Activated naive CD4-positive, alpha-beta T cell treated with anti-CD3 and anti-CD28 coated beads, Interleukin-2, amount 50 U/mL, for 72 hours (primary cell): Measurements from ENCODE around the gene ANGPTL4. TPM values are rescaled to one million over a fixed set of nuclear protein-coding genes. Genes with fewer than 3 reads are reported as not detected.
"Not testable (repeated sequence)": the region's sequence is repeated elsewhere in the genome, so short reads cannot be mapped to it uniquely, and the experiment has no call there.

Experiments used
- ATAC-seq, 2 donors: fragments of 150-1000 bp; cut with Tn5 transposase; 2 replicates each; pipeline ENCODE4 v1.10.0; 2021; ENCODE audit warnings: mild to moderate bottlenecking in 2 of 2, moderate library complexity in 2 of 2
- DNase-seq, 2 donors: peaks; one replicate each; pipeline ENCODE4 v3.0.0; 2021 to 2022; ENCODE audit warnings: low spot score in 2 of 2
- H3K27ac Mint-ChIP-seq, 2 donors: one replicate each; pipeline ENCODE4 v1.8.0; 2022; ENCODE audit warnings: mild to moderate bottlenecking in 2 of 2, mixed read lengths in 2 of 2
- H3K36me3 Mint-ChIP-seq, 2 donors: one replicate each; pipeline ENCODE4 v1.8.0; 2022; ENCODE audit warnings: mixed read lengths in 2 of 2
- H3K9me3 Mint-ChIP-seq, 2 donors: one replicate each; pipeline ENCODE4 v1.8.0; 2022; ENCODE audit warnings: mixed read lengths in 2 of 2
- total RNA-seq, 2 donors: library from RNA; stranded (reverse); gene quantifications; one replicate each; pipeline ENCODE4 v1.2.3, GENCODE V29; 2022

ANGPTL4 gene
- total RNA-seq, 2 donors from 2014 or later, result 9.5 TPM; not detected in 1

GRCh38 chr19:8349629-8350372 lies 14.2 kb upstream of the ANGPTL4 start:
- H3K36me3 Mint-ChIP-seq, H3K9me3 Mint-ChIP-seq, ATAC-seq, DNase-seq, H3K27ac Mint-ChIP-seq: not testable (repeated sequence)

GRCh38 chr19:8352134-8352827 lies 11.7 kb upstream of the ANGPTL4 start:
- DNase-seq (no peak), ATAC-seq (no peak)
- Mint-ChIP-seq H3K27ac (no peak overlapping the region), H3K9me3 (no peaks in the 10 kb centered on the region), H3K36me3 (no peaks in the 10 kb centered on the region)

GRCh38 chr19:8352845-8353244 lies 11.1 kb upstream of the ANGPTL4 start:
- DNase-seq, ATAC-seq: not testable (repeated sequence)

GRCh38 chr19:8355631-8356402 lies 8.1 kb upstream of the ANGPTL4 start:
- H3K9me3 Mint-ChIP-seq, result no peaks in the 10 kb centered on the region
- peak in 1 of 2 donors; percentile 98 for ATAC-seq

More at GRCh38 chr19:8352845-8353244, 11.1 kb upstream of the ANGPTL4 start:
- H3K27ac Mint-ChIP-seq, H3K9me3 Mint-ChIP-seq, H3K36me3 Mint-ChIP-seq: not testable (repeated sequence)

GRCh38 chr19:8357007-8357521 lies 6.9 kb upstream of the ANGPTL4 start:
- Mint-ChIP-seq H3K9me3 (no peaks in the 10 kb centered on the region), H3K27ac (no peak overlapping the region), H3K36me3 (no peaks in the 10 kb centered on the region)
- ATAC-seq (no peak), DNase-seq (no peak)

More at GRCh38 chr19:8355631-8356402, 8.1 kb upstream of the ANGPTL4 start:
- Mint-ChIP-seq H3K36me3 (no peaks in the 10 kb centered on the region), H3K27ac (peak overlapping the region in 1 of 2 donors; percentile 4)
- DNase-seq, result peak in 1 of 2 donors; percentile 64

- H3K36me3 Mint-ChIP-seq, result no peaks in the 10 kb centered on the region
- no peak for ATAC-seq
- H3K27ac Mint-ChIP-seq, result peak overlapping the region in 1 of 2 donors; percentile 46
- no peaks in the 10 kb centered on the region for H3K9me3 Mint-ChIP-seq
- no peak for DNase-seq
Observed at GRCh38 chr19:8358948-8359347, 5.0 kb upstream of the ANGPTL4 start.

GRCh38 chr19:8360196-8360595 lies 3.8 kb upstream of the ANGPTL4 start:
- no peaks in the 10 kb centered on the region for H3K36me3 Mint-ChIP-seq
- no peak overlapping the region for H3K27ac Mint-ChIP-seq
- H3K9me3 Mint-ChIP-seq, result no peaks in the 10 kb centered on the region
- no peak for ATAC-seq
- no peak for DNase-seq

GRCh38 chr19:8361921-8362793 lies 1.8 kb upstream of the ANGPTL4 start:
- no peaks in the 10 kb centered on the region for H3K9me3 Mint-ChIP-seq
- ATAC-seq (peak; percentile 37 to 76), DNase-seq (no peak)
- H3K27ac Mint-ChIP-seq, result no peak overlapping the region
- no peaks in the 10 kb centered on the region for H3K36me3 Mint-ChIP-seq

- H3K36me3 Mint-ChIP-seq, result no peaks in the 10 kb centered on the region
- no peak overlapping the region for H3K27ac Mint-ChIP-seq
- ATAC-seq (no peak), DNase-seq (no peak)
- no peaks in the 10 kb centered on the region for H3K9me3 Mint-ChIP-seq
Observed at GRCh38 chr19:8366121-8366581, 2.2 kb downstream of the ANGPTL4 start.

- H3K27ac Mint-ChIP-seq, result no peak overlapping the region
- H3K9me3 Mint-ChIP-seq, result no peaks in the 10 kb centered on the region
Observed at GRCh38 chr19:8366961-8367326, 3.0 kb downstream of the ANGPTL4 start.

GRCh38 chr19:8367327-8368001 lies 3.5 kb downstream of the ANGPTL4 start:
- no peak for ATAC-seq
- no peak for DNase-seq
- Mint-ChIP-seq H3K36me3 (no peaks in the 10 kb centered on the region), H3K27ac (no peak overlapping the region), H3K9me3 (no peaks in the 10 kb centered on the region)

More at GRCh38 chr19:8366961-8367326, 3.0 kb downstream of the ANGPTL4 start:
- no peak for DNase-seq
- H3K36me3 Mint-ChIP-seq, result no peaks in the 10 kb centered on the region
- ATAC-seq, result no peak

GRCh38 chr19:8370176-8371010 lies 6.4 kb downstream of the ANGPTL4 start:
- Mint-ChIP-seq H3K27ac (peak overlapping the region in 1 of 2 donors; percentile 29), H3K36me3 (no peaks in the 10 kb centered on the region), H3K9me3 (no peaks in the 10 kb centered on the region)
- DNase-seq, result no peak
- ATAC-seq, result no peak

- Mint-ChIP-seq H3K9me3 (no peaks in the 10 kb centered on the region), H3K27ac (peak overlapping the region in 1 of 2 donors; percentile 29), H3K36me3 (no peaks in the 10 kb centered on the region)
- DNase-seq, result no peak
- no peak for ATAC-seq
Observed at GRCh38 chr19:8371011-8371804, 7.3 kb downstream of the ANGPTL4 start.
